Duodenal mucosa (tissue), 2 donors: Measurements from ENCODE around the gene URI1.

ENCODE experiments used
- H3K27ac ChIP-seq: one replicate; pipeline ENCODE4 v1.7.0; 2013; ENCODE audit warnings: low read depth, low read length
- H3K27me3 ChIP-seq, 2 donors: one replicate each; pipeline ENCODE4 v1.7.0; 2013; ENCODE audit warnings: low read length in 2 of 2, control low read depth in 1 of 2; ENCODE audit not compliant: insufficient read depth in 2 of 2, control insufficient read depth in 1 of 2
- H3K36me3 ChIP-seq, 2 donors: one replicate each; pipeline ENCODE4 v1.7.0; 2013; ENCODE audit warnings: low read length in 2 of 2, control low read depth in 1 of 2; ENCODE audit not compliant: insufficient read depth in 2 of 2, control insufficient read depth in 1 of 2
- H3K4me1 ChIP-seq, 2 donors: one replicate each; pipeline ENCODE4 v1.7.0; 2013; ENCODE audit warnings: low read length in 2 of 2, control low read depth in 1 of 2; ENCODE audit not compliant: insufficient read depth in 2 of 2, control insufficient read depth in 1 of 2
- H3K4me3 ChIP-seq, 2 donors: one replicate each; pipeline ENCODE4 v1.7.0; 2013; ENCODE audit warnings: low read length in 2 of 2, low read depth in 1 of 2
- H3K9ac ChIP-seq, 2 donors: one replicate each; pipeline ENCODE4 v1.7.0; 2013; ENCODE audit warnings: low read length in 2 of 2, low read depth in 1 of 2
- H3K9me3 ChIP-seq, 2 donors: one replicate each; pipeline ENCODE4 v1.7.0; 2013; ENCODE audit warnings: low read length in 2 of 2, control low read depth in 1 of 2; ENCODE audit not compliant: control insufficient read depth in 1 of 2

Gene URI1

DNA sequence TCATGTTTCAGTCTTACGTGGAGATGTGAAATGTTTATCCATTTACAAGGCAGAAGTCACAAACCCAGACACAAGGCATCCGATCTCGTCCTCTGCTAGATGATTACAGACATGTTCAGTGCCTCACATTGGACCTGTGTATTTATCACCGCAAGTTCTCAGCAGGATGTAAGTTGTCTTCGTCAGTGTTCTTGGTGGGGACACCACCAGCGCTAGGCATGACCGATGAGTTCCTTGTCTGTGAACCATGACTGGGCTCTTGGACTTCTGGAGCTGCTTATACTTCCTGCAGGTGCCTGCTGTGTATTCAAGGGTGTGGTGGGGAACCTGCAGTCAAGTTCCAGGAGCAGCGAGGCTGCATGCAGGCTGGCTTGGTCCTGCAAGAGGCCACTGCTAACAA lies 105.4 kb downstream of the URI1 start:
- no peak overlapping the region for H3K27ac ChIP-seq
- H3K27me3 ChIP-seq, result no peaks in the 10 kb centered on the region
- no peak overlapping the region for H3K4me3 ChIP-seq
- no peak overlapping the region for H3K9ac ChIP-seq
- H3K9me3 ChIP-seq, result no peaks in the 10 kb centered on the region
- H3K4me1 ChIP-seq, result no peaks in the 10 kb centered on the region
- H3K36me3 ChIP-seq, result no peaks in the 10 kb centered on the region

- Histone ChIP-seq H3K4me1 (no peaks in the 10 kb centered on the region), H3K27me3 (no peaks in the 10 kb centered on the region)
Observed at GRCh38 chr19:30049226-30049625, 107.2 kb downstream of the URI1 start.

DNA sequence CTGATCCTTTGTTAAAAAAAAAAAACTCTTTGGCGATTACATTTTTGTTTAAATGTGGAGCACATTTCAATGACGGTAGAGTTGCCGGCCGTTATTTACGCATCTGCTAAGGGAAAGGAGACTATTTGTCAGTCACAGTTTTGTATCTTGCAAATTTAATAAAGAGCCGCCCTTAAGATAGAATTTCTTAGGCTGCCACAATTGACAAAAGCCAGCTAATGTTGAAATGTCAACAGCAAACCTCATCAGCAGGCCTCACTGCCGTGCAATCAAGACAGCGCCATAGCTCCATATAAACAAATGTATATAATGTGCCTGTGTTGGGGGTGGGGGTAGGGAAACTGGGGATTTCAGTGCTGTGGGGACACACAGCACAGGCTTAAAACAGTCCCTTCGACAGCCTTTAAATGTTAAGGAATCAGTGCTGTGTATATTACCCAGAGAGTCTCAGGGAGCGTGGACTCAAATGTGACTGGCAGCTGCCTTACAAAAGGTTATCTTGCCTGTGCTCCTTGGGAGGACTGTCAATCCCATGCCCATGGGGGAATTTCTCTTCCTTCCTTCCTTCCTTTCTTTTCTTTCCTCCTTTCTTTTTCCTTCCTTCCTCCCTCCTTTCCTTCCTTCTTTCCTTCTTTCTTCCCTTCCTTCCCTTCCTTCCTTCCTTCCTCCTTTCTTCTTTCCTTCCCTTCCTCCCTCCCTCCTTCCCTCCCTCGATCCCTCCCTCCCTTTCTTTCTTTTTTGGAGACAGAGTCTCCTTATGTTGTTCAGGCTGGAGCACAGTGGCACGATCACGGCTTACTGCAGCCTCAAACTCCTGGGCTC lies 108.0 kb downstream of the URI1 start:
- Histone ChIP-seq H3K9me3 (no peaks in the 10 kb centered on the region), H3K4me3 (no peak overlapping the region), H3K9ac (no peak overlapping the region), H3K36me3 (no peaks in the 10 kb centered on the region), H3K4me1 (no peaks in the 10 kb centered on the region), H3K27me3 (no peaks in the 10 kb centered on the region), H3K27ac (no peak overlapping the region)

More at GRCh38 chr19:30049226-30049625, 107.2 kb downstream of the URI1 start:
- Histone ChIP-seq H3K36me3 (no peaks in the 10 kb centered on the region), H3K4me3 (no peak overlapping the region), H3K9me3 (no peaks in the 10 kb centered on the region), H3K27ac (no peak overlapping the region), H3K9ac (no peak overlapping the region)

GRCh38 chr19:30052122-30053075 lies 110.4 kb downstream of the URI1 start:
- no peaks in the 10 kb centered on the region for H3K27me3 ChIP-seq
- no peaks in the 10 kb centered on the region for H3K4me1 ChIP-seq
- H3K27ac ChIP-seq, result no peak overlapping the region
- no peaks in the 10 kb centered on the region for H3K9me3 ChIP-seq
- H3K9ac ChIP-seq, result no peak overlapping the region
- H3K4me3 ChIP-seq, result no peak overlapping the region
- no peaks in the 10 kb centered on the region for H3K36me3 ChIP-seq

DNA sequence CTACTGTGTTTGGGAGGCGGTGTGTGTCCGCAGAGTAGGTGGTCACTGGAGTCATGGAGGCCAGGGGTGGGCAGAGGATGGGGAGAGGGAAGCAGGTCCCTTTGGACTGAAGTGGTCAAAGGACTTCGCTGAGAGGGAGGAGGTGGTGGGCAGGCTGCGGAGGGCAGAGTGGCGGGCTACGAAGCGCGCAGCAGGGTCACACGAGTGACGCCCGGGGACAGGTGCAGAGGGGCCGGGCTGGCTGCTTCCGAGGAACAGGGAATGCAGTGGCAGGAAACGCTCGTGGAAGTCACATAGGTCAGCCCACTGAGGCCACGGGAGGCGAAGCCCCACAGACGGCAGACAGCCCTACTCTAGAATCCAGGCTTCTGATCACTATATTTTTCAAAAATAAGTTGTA lies 111.5 kb downstream of the URI1 start:
- Histone ChIP-seq H3K36me3 (no peaks in the 10 kb centered on the region), H3K9ac (no peak overlapping the region), H3K9me3 (no peaks in the 10 kb centered on the region), H3K27ac (no peak overlapping the region), H3K4me3 (no peak overlapping the region), H3K27me3 (no peaks in the 10 kb centered on the region), H3K4me1 (no peaks in the 10 kb centered on the region)

DNA sequence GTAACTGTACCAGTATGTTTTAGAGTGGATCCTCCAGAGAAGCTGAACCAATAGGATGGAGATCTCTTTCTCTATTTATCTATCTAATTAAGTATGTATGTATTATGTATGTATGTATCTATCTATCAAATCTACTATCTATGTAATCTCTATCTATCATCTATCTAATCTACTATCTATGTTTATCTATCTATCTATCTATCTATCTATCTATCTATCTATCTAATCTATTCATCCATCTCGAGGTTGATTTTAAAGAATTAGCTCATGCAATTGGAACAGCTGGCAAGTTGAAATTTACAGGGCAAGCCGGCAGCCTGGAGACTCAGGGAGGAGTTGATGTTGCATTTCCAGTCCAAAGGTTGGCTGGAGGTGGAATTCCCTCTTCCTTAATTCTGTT lies 112.2 kb downstream of the URI1 start:
- no peaks in the 10 kb centered on the region for H3K27me3 ChIP-seq
- no peak overlapping the region for H3K9ac ChIP-seq
- H3K27ac ChIP-seq, result no peak overlapping the region
- H3K36me3 ChIP-seq, result no peaks in the 10 kb centered on the region
- no peaks in the 10 kb centered on the region for H3K9me3 ChIP-seq
- H3K4me3 ChIP-seq, result no peak overlapping the region
- H3K4me1 ChIP-seq, result no peaks in the 10 kb centered on the region

GRCh38 chr19:30056580-30056979 lies 114.5 kb downstream of the URI1 start:
- H3K9me3 ChIP-seq, result no peaks in the 10 kb centered on the region
- no peaks in the 10 kb centered on the region for H3K36me3 ChIP-seq
- no peaks in the 10 kb centered on the region for H3K4me1 ChIP-seq
- no peak overlapping the region for H3K9ac ChIP-seq
- no peaks in the 10 kb centered on the region for H3K27me3 ChIP-seq
- H3K4me3 ChIP-seq, result no peak overlapping the region
- no peak overlapping the region for H3K27ac ChIP-seq

DNA sequence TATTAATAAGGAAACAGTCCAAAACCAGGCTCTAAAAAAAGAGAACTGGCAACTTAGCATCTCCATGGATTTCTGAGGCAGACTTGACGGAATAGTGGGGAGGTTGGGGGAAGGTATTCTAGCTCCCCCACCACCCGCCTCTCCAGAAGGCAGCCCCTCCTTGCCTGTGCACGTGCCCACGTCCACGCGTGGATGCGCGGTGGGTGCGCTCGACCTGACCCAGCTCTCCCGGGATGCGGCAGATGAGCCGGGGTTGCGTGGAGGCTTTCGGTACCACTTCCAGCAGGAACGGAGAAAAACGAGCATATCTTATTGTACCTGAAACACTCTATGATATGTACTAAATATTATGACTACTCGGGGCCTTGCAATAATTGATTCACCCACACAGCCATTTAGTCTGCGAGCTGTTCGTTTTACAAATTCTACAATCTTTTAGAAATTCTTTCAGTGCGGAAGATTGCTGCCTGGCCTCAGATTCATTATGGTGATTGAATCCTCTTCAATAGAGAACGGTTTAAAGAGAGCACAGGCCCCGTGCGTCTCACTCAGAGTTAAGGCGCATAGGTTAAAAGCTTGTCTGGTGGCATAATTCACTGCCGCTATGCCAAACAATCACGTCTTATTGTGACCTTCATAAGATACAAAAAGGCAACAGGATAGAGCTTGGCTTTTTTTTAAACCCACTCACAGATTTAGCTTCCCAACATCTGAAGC lies 117.9 kb downstream of the URI1 start:
- Histone ChIP-seq H3K4me3 (no peak overlapping the region), H3K27ac (no peak overlapping the region), H3K27me3 (peaks cover 0 to 4% of the 10 kb centered on the region in 2 donors), H3K4me1 (no peaks in the 10 kb centered on the region), H3K9me3 (no peaks in the 10 kb centered on the region), H3K36me3 (no peaks in the 10 kb centered on the region), H3K9ac (no peak overlapping the region)

DNA sequence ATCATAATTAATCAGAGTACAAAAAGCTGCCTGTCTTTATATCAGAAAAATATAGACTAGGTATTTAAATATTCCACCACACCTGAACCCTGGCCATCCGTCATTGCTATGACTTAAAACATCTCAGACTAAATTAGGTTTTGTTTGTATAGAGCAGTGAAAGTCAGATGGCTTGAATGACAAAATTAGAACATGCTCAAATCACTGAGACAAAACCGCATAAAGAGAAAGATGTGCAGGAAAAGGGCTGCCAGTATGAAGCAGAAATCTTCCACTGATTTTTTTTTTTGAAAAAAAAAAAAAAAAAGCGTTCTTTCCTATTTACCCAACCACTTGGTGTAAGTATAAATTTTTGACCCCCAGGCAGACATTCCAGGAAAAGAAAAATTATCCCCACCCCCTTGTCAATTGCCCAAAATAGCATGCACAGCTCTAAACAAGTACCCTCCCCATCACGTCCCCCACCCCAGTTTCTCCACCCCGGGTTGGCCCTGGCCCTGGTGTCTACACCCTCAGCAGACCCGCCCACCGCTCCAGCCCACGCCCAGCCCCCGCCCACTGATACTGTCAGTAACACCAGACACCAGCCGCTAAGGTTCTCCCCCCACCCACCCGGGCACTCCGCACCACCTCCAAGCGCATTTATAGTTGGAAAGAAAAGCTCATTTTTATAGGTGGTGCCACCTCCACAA lies 118.6 kb downstream of the URI1 start:
- Histone ChIP-seq H3K4me3 (no peak overlapping the region), H3K27me3 (peaks cover 0 to 4% of the 10 kb centered on the region in 2 donors), H3K36me3 (no peaks in the 10 kb centered on the region), H3K9me3 (no peaks in the 10 kb centered on the region), H3K4me1 (no peaks in the 10 kb centered on the region), H3K27ac (no peak overlapping the region), H3K9ac (no peak overlapping the region)
